SKM-1 (cell line): ENCODE data around the gene PRG2.
"Not testable (repeated sequence)": the region's sequence is repeated elsewhere in the genome, so short reads cannot be mapped to it uniquely, and the experiment has no call there.

Experiments used
- DNase-seq: peaks from one replicate; lab custom pipeline; 2025; ENCODE audit not compliant: unreplicated experiment; lab: John Stamatoyannopoulos, UW

Gene PRG2

DNA sequence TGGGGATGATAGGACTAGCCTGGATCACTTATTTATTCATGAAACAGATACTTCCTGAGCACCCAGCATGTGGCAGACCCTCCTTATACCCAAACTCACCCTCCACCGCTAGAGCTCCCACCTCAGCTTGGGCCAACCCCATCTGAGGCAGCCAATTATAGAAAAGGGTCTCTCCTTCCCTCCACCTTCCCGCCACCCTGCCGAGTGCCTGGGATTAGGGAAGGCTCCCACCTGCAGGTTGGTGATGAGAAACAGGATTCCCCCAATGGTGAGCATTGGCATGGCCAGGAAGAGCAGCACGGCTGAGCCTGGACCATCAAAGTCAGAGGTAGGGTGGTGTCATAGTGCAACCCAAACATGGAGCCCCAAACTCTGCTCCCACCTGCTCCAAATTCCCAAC lies 30.6 kb upstream of the PRG2 start:
- no peak for DNase-seq

DNA sequence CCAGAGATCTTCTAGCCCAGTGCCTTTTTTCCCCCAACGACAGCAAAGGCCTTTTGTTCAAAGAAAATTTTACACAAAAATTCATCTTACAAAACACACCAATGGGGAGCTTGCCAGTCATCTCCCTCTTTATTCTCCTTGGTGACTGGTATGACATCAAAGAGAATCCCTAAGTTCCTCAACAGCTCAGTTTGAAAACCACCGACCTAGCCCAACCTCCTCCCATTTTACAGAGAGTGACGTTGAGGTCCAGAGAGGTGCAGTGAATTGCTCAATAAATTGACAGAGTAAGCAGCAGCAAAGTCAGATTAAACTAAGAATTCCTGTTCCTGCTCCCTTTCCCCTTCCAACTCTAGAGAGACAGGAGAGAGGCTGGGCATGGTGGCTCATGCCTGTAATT lies 28.7 kb upstream of the PRG2 start:
- DNase-seq: no peak

DNA sequence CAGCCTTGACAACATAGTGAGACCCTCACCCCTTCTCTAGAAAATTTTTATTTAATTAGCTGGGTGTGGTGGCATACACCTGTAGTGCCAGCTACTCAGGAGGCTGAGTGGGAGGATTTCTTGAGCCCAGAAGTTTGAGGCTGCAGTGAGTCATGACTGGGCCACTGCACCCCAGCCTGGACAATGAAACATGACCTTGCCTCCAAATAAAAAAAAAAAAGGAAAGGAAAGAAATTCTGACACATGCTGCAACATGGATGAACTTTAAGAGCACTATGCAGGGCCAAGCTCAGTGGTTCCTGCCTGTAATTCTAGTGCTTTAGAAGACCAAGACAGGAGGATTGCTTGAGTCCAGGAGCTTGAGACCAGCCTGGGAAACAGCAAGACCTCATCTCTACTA lies 27.7 kb upstream of the PRG2 start:
- DNase-seq: no peak

DNA sequence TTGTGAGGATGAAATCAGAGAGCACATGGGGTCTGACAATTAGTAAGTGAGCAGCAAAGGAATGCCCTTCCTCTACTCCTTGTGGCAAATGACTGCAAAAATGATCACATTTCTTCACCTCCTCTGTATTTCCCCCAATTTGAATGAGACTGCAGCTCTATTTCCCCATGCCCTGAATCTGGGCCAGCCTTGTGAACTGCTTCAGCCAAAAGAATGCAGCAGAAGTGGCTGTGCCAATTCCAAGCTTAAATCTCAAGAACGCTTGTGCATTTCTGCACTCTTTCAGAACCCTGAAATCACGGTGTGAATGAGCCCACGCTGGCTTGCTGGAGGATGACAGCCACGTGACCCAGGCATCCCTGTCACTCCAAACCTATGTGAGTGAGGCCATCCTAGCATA lies 26.6 kb upstream of the PRG2 start:
- no peak for DNase-seq

DNA sequence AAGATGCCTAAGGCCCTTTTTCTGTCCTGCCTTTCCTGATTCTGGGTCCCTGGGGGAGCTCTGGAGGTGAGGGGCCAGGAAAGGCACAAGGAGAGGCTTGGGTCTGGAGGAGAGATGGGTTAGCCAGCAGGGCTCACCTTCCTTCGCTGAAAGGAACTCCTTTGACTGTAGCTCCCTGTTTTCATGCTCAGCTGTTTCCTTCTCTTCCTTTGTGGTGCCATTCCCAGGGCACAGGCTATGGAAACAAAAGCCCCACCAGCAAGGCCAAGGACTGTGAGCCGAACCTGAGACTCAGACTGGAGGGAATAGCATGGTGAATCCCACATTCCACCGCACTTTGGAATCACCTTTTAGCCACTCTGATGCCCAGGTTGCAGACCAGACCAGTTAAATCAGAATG lies 26.0 kb upstream of the PRG2 start:
- DNase-seq: no peak

DNA sequence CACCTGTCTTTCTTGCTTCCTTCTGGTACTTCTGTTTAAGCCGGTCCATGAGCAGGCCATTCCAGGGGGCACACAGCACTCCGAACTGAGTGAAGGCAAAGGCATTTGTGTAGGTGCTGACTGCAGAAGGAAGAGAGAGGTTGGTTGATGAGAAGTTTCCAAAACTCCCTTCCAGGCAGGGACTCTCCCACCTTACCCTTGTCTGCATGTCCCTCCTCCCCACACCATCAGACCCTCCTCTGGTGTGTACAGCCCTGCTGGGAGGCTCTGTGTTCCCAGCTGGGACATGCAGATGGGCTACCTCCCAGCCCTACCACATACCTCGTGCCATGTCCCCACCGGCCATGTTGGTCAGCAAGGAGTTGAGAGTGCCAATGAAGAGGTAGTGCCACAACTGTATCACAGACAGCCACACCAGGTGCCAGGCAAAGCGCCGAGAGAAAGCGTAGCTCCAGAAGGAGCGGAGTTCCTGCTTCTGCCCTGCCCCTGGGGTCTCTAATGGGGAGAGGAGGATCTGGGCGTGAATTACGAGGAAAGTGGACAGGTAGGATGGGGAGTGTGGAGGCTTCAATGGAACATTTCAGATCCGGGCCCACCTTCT lies 24.3 kb upstream of the PRG2 start:
- DNase-seq: no peak

DNA sequence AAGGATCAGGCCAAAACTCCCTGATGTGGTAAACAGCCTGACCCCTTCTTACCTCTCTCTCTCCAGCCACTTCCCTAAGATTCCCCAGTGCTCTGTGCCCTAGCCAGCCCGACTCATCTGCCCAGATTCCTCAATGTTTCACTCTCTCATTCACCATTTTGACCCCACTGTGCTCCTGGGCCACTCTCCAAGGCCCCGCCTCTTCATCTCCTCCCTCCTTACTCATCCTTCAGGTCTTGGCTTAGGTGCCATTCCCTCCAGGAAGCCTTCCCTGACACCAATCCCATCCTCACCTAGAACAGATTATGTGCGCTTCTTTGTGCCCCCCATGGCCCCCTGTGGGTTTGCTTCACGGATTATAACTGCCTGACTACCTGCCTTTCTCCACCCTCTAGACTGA lies 23.2 kb upstream of the PRG2 start:
- DNase-seq: no peak

DNA sequence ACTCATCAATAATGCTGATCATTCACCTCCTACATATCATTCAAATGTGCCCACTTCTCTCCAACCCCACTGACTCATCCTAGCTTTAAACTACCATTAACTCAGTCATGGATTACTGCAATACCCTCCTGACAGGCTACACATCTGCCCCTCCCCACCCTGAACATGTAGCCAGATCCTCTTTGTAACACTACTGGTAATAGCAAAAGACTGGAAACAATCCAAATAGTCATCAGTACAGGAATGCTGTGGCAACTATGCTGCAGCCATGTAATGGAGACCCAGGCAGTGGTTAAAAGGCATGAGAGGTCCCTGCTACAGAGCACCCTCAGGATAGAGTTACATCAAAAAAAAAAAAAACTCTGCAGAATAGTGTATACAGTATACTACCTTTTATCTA lies 19.8 kb upstream of the PRG2 start:
- DNase-seq: no peak

DNA sequence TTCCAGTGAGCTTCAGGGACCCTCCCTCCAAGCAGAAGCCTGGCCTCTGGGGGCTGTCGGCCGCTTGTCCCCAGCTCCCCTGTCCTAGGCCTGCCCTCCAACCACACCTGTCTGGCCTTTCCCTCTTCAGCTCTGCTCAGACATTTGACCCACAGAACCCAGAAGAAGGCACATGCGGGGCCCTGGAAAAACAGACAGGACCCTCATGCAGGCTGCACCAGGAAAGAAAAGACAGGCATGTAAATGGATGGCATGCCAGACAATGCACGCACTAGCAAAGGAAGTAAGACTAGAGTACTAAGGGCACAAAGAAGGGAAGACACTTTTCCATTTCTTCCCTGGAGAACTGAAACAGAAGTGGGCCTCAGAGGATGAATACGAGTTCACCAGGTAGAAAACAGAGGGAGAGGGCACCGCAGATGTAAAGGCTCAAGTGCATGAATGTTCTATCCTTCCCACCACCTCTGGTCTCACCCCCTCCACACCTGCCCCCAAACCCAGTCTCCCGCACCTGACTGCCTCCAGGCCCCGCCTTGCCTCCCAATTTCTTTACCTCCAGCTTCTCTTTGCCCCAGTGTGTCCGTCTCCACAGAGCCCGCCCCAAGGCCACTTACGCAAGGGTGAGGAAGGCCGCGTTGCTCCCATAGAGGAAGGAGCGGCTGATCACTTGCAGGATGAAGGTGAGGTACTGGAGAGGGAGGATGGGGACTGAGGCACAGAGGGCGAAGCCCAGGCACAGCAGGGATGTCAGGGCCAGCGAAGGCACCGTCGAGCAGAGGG lies 19.1 kb upstream of the PRG2 start:
- no peak for DNase-seq

DNA sequence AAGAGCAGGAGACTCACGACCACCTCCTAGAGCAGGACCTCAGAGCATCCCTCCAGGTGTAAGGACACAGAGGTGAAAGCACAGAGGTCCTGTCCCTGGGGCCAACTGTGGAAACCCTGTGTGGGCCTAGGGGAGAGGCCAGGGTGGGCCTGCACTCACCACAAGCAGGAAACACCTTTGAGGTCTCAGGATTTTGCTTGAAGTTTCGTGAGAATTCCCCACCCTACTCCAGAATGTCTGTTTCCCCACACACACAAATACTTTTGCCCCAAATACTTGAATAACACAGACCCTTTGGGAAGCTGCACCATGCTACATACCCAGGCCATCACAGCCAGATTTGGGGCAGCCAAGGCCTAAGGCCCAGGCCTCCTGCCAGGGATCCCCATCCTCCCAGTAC lies 18.3 kb upstream of the PRG2 start:
- no peak for DNase-seq

DNA sequence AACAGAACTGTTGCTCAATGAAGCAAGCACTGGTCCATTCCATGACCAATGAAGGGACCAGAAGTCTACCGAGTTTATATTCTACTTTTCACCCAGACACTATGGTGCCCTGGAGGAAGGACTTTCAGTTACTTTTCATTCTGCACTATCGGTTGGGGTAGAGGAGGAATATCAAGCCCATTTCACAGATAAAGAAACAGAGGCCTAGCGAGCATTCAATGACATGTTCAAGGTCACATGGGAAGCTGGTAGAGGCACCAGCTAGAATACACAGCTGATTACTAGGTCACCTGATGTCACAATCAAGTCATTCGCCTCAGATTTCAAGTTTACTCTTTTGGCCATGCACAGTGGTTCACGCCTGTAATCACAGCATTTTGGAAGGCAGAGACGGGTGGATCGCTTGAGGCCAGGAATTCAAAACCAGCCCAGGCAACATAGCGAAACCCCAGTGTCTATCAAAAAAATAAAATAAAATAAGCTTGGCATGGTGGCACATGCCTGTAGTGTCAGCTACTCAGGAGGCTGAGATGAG lies 17.6 kb upstream of the PRG2 start:
- DNase-seq: no peak

DNA sequence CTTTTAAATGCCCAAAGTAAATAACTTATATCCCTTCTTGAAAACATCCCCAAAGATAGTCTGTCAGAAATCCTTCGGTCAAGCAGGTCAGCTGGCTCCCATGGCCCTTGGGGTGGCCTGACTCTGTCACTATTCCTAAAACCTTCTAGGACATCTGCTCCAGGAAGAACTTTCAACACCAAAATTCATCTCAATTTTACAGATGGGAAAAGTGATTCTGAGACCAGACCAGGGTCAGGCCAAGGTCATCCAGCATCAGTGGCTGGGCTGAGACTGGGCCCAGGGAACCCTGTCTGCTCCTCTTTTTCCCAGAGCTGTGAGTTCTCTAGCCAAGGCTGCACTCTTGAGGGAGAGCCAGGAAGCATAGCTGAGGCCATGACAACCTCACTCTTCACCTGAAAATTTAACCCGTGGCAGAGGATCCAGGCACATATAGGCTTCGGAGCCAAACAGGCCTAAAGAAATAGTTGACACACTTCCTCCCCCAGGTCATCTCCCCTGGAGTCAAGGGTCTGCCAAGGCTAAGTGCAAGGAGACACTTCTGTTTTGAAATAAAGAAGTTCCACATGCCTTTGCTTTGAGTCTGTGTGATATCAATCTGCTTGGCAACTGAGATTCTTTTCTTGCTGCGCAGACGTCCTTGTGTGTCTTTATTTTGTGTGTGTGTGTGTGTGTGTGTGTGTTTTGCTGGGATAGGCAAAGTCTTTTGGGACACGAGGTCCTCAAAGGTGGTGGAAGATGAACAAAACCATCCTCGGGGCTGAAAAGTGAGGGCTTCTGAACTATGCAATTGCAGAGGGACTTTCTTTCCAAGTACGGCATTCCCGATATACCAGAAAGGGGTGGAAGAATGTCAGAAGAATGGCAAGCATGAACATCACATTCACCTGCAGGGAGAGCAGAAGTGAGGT lies 16.8 kb upstream of the PRG2 start:
- DNase-seq: no peak

DNA sequence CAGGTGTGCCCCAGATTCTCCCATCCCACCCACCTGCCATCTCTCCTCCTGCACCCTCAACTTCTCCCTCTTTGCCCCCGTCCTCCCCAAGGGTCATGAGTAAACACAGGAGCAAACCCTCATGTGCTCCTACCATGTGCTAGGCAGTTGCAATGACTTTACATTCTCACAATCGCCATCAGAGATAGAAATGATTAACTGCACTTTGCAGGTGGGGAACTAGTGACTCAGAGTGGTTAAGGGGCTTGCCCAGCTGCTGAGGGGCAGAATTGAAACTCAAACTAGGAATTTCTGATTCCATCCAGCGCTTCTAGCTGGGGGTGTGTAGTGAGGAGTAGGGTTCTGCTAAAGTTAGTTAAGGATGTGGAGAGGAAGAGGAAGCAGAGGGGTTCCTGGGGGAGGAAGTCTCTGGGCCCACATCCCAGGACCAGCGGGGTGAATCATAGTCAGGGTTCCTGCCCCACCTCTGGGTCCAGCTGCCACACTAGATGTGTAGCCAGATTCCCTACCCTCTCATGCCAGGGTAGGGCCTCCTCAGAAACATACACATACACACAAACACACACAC lies 16.0 kb upstream of the PRG2 start:
- DNase-seq: peak; percentile 24

DNA sequence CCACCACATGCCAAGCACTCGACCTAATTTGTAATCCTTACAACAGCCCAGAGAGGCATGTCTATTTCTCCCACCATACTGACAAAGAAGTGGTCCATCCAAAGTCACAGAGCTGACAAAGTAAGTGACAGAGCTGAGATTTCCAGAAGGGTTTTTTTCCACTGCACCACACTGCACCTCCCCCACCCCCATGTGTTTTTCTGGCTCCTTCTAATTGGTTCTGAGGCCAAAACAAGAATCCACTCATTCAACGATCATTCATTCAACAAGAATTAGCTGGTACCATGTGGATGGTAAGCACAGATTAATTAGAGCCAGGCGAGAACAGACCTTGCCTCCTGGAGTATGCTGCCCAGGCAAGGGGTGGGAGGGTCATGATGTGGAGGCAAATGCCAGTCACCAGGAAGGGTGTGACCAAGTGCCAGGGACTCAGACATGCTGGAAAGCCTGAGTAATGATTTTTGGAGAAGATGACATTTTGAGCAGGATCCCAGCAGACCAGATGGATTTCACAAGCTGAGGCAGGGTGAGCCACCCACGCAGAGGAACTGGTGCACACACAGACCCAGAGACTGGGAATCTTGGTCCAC lies 14.9 kb upstream of the PRG2 start:
- no peak for DNase-seq

DNA sequence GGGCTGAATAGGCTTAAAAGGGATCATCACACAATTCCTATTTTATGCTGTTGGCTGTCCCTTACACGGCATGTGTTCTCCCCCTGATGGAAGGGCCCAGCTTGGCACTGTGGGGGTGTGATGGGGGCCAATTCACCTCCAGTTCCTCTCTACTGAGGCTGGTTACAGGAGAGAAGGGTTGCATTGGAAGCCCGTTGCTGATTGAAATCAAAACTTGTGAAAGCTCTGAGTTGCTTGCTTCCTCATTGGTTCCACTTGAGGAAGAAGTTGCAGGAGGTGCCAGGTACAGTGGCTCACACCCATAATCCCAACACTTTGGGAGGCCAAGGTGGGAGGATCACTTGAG lies 13.3 kb upstream of the PRG2 start:
- peak; percentile 31 for DNase-seq

DNA sequence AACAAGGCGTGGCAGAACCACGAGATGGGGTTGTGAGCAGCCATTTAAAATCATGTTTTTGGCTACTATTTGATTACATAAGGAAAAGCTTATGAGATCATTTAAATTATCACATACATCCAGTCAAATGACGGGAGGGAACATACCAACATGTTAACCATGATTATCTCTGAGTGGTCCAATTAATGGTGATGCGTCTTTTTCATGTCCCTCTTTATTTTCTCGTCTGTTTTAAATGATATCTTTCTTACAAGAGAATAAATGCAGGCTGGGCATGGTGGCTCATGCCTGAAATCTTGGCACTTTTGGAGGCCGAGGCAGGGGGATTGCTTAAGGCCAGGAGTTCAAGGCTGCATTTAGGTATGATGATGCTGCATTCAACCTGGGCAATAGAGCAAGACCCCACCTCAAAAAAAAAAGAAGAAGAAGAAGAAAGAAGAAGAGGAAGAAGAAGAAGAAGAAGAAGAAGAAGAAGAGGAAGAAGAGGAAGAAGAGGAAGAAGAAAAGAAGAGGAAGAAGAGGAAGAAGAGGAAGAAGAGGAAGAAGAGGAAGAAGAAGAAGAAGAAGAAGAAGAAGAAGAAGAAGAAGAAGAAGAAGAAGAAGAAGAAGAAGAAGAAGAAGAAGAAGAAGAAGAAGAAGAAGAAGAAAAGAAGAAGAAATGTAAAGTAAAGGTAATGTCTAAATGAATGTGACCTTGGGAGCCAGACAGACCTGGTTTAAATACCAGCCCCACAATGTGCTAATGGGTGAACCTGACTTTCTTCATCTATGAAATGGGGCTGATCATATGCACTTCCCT lies 12.8 kb upstream of the PRG2 start:
- not testable (repeated sequence) for DNase-seq

DNA sequence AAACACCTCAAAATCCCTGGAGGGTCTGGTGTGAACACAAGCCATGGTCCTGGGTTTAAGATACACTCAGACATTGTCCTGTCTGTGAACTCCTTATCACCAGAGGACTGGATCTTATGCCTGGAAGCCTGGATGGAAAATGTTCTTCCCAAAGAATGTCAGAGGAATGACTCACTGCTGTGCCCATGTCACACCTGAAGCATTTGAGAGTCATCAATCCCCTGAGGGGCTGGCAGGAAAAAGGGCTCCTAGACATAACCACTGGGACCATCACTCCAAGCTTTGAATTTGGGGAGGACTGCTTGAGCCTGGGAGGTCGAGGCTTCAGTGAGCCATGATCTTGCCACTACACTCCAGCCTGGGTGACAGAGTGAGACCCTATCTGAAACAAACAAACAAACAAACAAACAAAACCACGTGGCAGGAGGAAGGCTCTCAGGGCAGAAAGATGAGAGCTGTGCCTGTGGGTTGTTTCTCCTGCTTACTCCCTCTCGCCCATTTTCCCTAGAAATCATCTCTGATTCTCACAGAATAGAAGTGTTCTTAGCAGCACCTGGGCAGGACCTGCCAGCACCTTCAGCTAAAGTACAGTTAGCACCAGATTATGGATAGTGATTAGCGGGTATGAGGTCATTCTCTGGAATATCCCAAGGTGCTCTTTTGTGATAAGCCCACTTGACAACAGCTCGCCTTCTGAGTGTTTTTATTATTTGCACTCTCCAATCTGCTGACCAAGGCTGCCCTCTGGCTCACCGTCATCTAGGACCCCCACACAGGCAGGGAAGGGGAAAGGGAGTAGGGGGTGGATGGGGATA lies 11.9 kb upstream of the PRG2 start:
- no peak for DNase-seq

DNA sequence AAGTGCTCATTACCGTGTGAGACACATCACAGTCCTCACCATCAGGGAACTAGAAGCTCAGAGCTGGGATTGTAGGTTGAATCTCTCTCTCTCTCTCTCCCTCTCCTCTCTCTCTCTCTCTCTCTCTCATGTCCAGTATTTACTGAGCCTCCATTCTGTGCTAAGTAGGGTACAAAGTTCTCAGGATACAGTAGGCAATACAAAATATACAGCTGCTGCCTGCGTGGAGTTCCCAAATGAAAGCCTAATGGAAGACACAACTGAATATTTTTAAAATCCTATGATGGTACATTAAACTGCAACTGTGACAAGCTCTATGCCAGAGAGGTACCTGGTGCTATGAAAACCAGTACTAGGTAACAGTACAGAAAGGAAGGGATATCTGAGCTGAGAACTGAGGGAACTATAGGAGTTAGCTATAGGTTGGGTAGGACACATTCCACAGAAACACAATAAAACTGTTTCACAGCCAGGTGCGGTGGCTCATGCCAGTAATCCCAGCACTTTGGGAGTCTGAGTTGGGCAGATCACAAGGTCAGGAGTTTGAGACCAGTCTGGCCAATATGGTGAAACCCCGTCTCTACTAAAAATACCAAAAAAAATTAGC lies 9.6 kb upstream of the PRG2 start:
- DNase-seq: no peak

DNA sequence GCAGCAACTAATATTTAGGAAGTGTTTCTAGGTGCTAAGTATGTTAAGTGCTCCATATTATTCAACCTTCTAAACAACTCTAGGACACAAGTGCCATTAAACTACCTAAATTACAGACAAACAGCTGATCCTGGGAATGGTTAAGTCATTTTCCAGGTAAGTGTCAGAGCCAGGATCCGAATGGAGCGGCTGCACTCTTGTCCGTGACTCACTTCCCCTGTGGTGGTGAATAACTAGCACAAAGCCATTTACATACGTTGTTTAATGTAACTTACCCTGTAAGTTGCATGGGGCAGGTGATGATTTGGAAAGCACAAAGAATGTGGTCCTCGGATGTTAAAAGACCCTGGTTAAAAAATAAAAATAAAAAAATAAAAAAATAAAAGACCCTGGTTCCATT lies 8.8 kb upstream of the PRG2 start:
- DNase-seq: no peak
